DND-41 (cell line): Measurements from ENCODE around the gene TF.

Experiments used
- ATAC-seq: fragments of 200-7000 bp; cut with Tn5 transposase; 3 replicates; pipeline ENCODE4 v1.9.1; 2021; ENCODE audit warnings: low read depth; ENCODE audit not compliant: insufficient read depth
- DNase-seq: peaks from one replicate; pipeline ENCODE4 v3.0.0-alpha.2; 2020
- H2AFZ ChIP-seq: 2 replicates; pipeline ENCODE4 v1.6.0; 2012; ENCODE audit warnings: low read depth, low read length
- H3K27ac ChIP-seq: 2 replicates; pipeline ENCODE4 v1.5.1; 2012; ENCODE audit warnings: low read length, inconsistent platforms
- H3K27me3 ChIP-seq: fragments of 200-600 bp; sonication (generic); 2 replicates; pipeline ENCODE4 v1.6.0; 2012; ENCODE audit warnings: low read length, mild to moderate bottlenecking, inconsistent platforms; ENCODE audit not compliant: insufficient read depth, poor library complexity
- H3K36me3 ChIP-seq: 2 replicates; pipeline ENCODE4 v1.5.1; 2012; ENCODE audit warnings: low read length, inconsistent platforms; ENCODE audit not compliant: insufficient read depth
- H3K4me1 ChIP-seq: 2 replicates; pipeline ENCODE4 v1.5.1; 2012; ENCODE audit warnings: mild to moderate bottlenecking, low read length; ENCODE audit not compliant: insufficient read depth
- H3K4me2 ChIP-seq: 2 replicates; pipeline ENCODE4 v1.6.0; 2012; ENCODE audit warnings: mild to moderate bottlenecking, moderate library complexity, low read length, inconsistent platforms; ENCODE audit not compliant: insufficient read depth
- H3K4me3 ChIP-seq, 2 experiments: fragments of 200-600 bp in 1 of 2; shearing (Covaris generic) in 1 of 2; 2 replicates each; pipeline ENCODE4 v1.5.1; 2012 to 2016; ENCODE audit warnings: inconsistent platforms in 2 of 2, low read length in 2 of 2, mild to moderate bottlenecking in 2 of 2, low read depth in 1 of 2, moderate library complexity in 1 of 2
- H3K79me2 ChIP-seq: 2 replicates; pipeline ENCODE4 v1.6.0; 2012; ENCODE audit warnings: low read length, inconsistent platforms; ENCODE audit not compliant: insufficient read depth
- H3K9ac ChIP-seq: 2 replicates; pipeline ENCODE4 v1.6.0; 2012; ENCODE audit warnings: low read depth, mild to moderate bottlenecking, inconsistent platforms, low read length, moderate library complexity
- H3K9me3 ChIP-seq: 2 replicates; pipeline ENCODE4 v1.5.1; 2012; ENCODE audit warnings: low read length, moderate library complexity, mild to moderate bottlenecking, inconsistent platforms; ENCODE audit not compliant: insufficient read depth, severe bottlenecking
- H4K20me1 ChIP-seq: 2 replicates; pipeline ENCODE4 v1.6.0; 2012; ENCODE audit warnings: low read length; ENCODE audit not compliant: insufficient read depth
- CTCF ChIP-seq: IDR thresholded peaks from 2 replicates; pipeline ENCODE4 v1.5.1; 2012; ENCODE audit warnings: borderline replicate concordance, low read length, moderate library complexity, mild to moderate bottlenecking; ENCODE audit not compliant: poor library complexity, severe bottlenecking; ENCODE audit errors: extremely low read depth
- EZH2 ChIP-seq: IDR thresholded peaks from 3 replicates; pipeline ENCODE4 v1.6.1; 2012; ENCODE audit warnings: borderline replicate concordance, low read depth, mild to moderate bottlenecking, moderate library complexity, low read length, inconsistent platforms; ENCODE audit not compliant: severe bottlenecking

Gene TF

GRCh38 chr3:133700351-133700750, 45.8 kb upstream of the TF start:
- Histone ChIP-seq H3K9ac (no peak overlapping the region), H3K36me3 (no peaks in the 10 kb centered on the region), H3K79me2 (no peaks in the 10 kb centered on the region), H3K9me3 (no peaks in the 10 kb centered on the region), H3K27ac (no peak overlapping the region), H3K27me3 (peaks cover 6% of the 10 kb centered on the region), H3K4me3 (no peak overlapping the region), H3K4me1 (no peaks in the 10 kb centered on the region), H2AFZ (no peak overlapping the region), H3K4me2 (no peak overlapping the region), H4K20me1 (no peaks in the 10 kb centered on the region)
- DNase-seq: no peak
- no peak for ATAC-seq
- TF ChIP-seq EZH2 (no peak), CTCF (no peak)

GRCh38 chr3:133701435-133702358, 44.5 kb upstream of the TF start:
- DNase-seq (no peak), ATAC-seq (no peak)
- no peak overlapping the region for H3K9ac ChIP-seq
- H3K79me2 ChIP-seq: no peaks in the 10 kb centered on the region
- no peak overlapping the region for H3K4me3 ChIP-seq
- peaks cover 6% of the 10 kb centered on the region for H3K27me3 ChIP-seq
- no peaks in the 10 kb centered on the region for H4K20me1 ChIP-seq
- H3K36me3 ChIP-seq: no peaks in the 10 kb centered on the region
- H3K9me3 ChIP-seq: no peaks in the 10 kb centered on the region
- no peak overlapping the region for H2AFZ ChIP-seq
- no peaks in the 10 kb centered on the region for H3K4me1 ChIP-seq
- no peak overlapping the region for H3K27ac ChIP-seq
- H3K4me2 ChIP-seq: no peak overlapping the region
- TF ChIP-seq EZH2 (no peak), CTCF (no peak)

GRCh38 chr3:133703915-133704314, 42.3 kb upstream of the TF start:
- ATAC-seq (no peak), DNase-seq (no peak)
- no peak overlapping the region for H3K4me3 ChIP-seq
- peaks cover 15% of the 10 kb centered on the region for H3K27me3 ChIP-seq
- H3K36me3 ChIP-seq: no peaks in the 10 kb centered on the region
- H3K9ac ChIP-seq: no peak overlapping the region
- H4K20me1 ChIP-seq: no peaks in the 10 kb centered on the region
- H3K4me1 ChIP-seq: no peaks in the 10 kb centered on the region
- H3K79me2 ChIP-seq: no peaks in the 10 kb centered on the region
- no peak overlapping the region for H3K27ac ChIP-seq
- no peaks in the 10 kb centered on the region for H3K9me3 ChIP-seq
- TF ChIP-seq CTCF (no peak), EZH2 (no peak)
- no peak overlapping the region for H2AFZ ChIP-seq
- H3K4me2 ChIP-seq: no peak overlapping the region
